HG03558 (cell line): ENCODE results near the gene ZNF420.
"Not testable (repeated sequence)": the region's sequence is repeated elsewhere in the genome, so short reads cannot be mapped to it uniquely, and the experiment has no call there.

Source experiments
- ATAC-seq: cut with Tn5 transposase; IDR thresholded peaks from one replicate; pipeline ENCODE4 v1.9.1; 2021; ENCODE audit warnings: moderate number of reproducible peaks; ENCODE audit not compliant: unreplicated experiment; ENCODE audit errors: extremely low read depth

ZNF420 gene

GRCh38 chr19:37077934-37078716 lies at the start of gene ZNF420:
ZNF420 (plus strand) TSS chr19:37078433; CDS start chr19:37089119, 10,686 bp downstream.
- peak; percentile 83 for ATAC-seq

- no peak for ATAC-seq
These were observed 33.1 kb upstream of the ZNF420 start for GRCh38 chr19:37045140-37045539.

GRCh38 chr19:37055330-37055729 lies 22.9 kb upstream of the ZNF420 start:
- ATAC-seq, result no peak

GRCh38 chr19:37056776-37057175 lies 21.5 kb upstream of the ZNF420 start:
- no peak for ATAC-seq

GRCh38 chr19:37059142-37059541 lies 19.1 kb upstream of the ZNF420 start:
- ATAC-seq, result no peak

GRCh38 chr19:37064886-37065285 lies 13.3 kb upstream of the ZNF420 start:
- ATAC-seq, result not testable (repeated sequence)

- ATAC-seq, result no peak
These were observed 4.1 kb upstream of the ZNF420 start for GRCh38 chr19:37074111-37074510.

GRCh38 chr19:37074819-37075362 lies 3.3 kb upstream of the ZNF420 start:
- no peak for ATAC-seq

GRCh38 chr19:37076524-37076923 lies 1.7 kb upstream of the ZNF420 start:
- ATAC-seq, result not testable (repeated sequence)

- no peak for ATAC-seq
These were observed 716 bp upstream of the ZNF420 start for GRCh38 chr19:37077501-37077933.

GRCh38 chr19:37078717-37079032 lies 442 bp downstream of the ZNF420 start:
- ATAC-seq, result no peak

GRCh38 chr19:37079238-37079637 lies 1.0 kb downstream of the ZNF420 start:
- no peak for ATAC-seq

- ATAC-seq, result no peak
These were observed 4.1 kb downstream of the ZNF420 start for GRCh38 chr19:37082307-37082706.

GRCh38 chr19:37087110-37087509 lies 8.9 kb downstream of the ZNF420 start:
- no peak for ATAC-seq

- no peak for ATAC-seq
These were observed 17.6 kb downstream of the ZNF420 start for GRCh38 chr19:37095859-37096258.

- ATAC-seq, result no peak
These were observed 20.3 kb downstream of the ZNF420 start for GRCh38 chr19:37098570-37098969.

GRCh38 chr19:37104135-37104534 lies 25.9 kb downstream of the ZNF420 start:
- ATAC-seq, result not testable (repeated sequence)

- ATAC-seq, result not testable (repeated sequence)
These were observed 33.5 kb downstream of the ZNF420 start for GRCh38 chr19:37111753-37112152.

GRCh38 chr19:37114001-37114400 lies 35.8 kb downstream of the ZNF420 start:
- no peak for ATAC-seq

- ATAC-seq, result not testable (repeated sequence)
These were observed 43.9 kb downstream of the ZNF420 start for GRCh38 chr19:37122093-37122492.

GRCh38 chr19:37127999-37128820 lies 50.0 kb downstream of the ZNF420 start:
- ATAC-seq, result no peak
